Measurements from ENCODE around the gene ZNF3.
A peak's percentile ranks its signal among the peaks of the same experiment; 100 is the strongest.

GRCh38 chr7:100100420-100101015 lies 19.0 kb upstream of the ZNF3 start:
- TF ChIP-seq CTCF (IDR thresholded peaks at IDR 0.05) (no peak), POLR2A (IDR thresholded peaks at IDR 0.05) (no peak), POLR2AphosphoS5 (IDR thresholded peaks at IDR 0.05; ENCODE audit: insufficient read depth in 1 of 2, low read depth in 1 of 2) (peak in 1 of 2 donors; percentile 92)
